ENCODE measurements around the gene TSPAN32. TPM values are rescaled to one million over a fixed set of nuclear protein-coding genes. Genes with fewer than 3 reads are reported as not detected.

The TSPAN32 gene, protein sequence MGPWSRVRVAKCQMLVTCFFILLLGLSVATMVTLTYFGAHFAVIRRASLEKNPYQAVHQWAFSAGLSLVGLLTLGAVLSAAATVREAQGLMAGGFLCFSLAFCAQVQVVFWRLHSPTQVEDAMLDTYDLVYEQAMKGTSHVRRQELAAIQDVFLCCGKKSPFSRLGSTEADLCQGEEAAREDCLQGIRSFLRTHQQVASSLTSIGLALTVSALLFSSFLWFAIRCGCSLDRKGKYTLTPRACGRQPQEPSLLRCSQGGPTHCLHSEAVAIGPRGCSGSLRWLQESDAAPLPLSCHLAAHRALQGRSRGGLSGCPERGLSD
- 15.0 TPM for total RNA-seq
- long read RNA-seq, partial matches to known transcripts: 6 of 19 reads
- long read RNA-seq, other reads (novel, unspliced or antisense): 11 of 19 reads

DNA sequence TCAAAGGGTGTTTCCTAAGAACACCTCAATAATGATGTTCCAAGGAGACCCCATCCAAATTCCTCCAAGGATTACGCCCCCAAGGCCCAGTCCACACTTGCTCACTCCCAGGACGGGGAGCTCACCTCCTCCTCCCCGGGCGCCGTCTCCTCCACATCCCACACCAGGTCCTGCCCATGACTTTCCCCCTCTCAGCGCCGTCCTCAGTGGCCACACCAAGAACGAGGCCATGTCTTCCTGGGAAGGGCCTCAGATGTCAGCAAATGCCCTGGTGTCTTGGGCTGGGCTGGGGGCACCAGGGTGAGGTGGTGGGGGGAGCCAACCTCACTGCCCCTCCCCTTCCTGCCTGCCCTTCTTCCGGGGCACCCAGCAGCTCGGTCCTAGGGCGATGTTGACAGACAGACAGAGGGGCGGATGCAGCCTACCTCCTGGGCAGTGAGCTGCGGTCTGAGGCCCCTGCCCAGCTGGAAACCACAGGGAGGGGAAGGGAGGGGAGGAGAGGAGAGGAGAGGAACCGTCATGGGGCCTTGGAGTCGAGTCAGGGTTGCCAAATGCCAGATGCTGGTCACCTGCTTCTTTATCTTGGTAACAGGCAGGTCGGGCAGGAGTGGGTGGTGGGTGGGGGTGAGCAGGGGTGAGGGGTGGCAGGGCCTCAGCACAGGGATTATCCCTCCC lies at the start of gene TSPAN32, which contains the start of gene C11orf21:
Gene TSPAN32 (plus strand): TSS at position 383 of the 675 bp plus-strand sequence. CDS start 137 bp downstream, at position 520.
Gene C11orf21 (minus strand): TSS at position 288 of the 675 bp plus-strand sequence. CDS start 110 bp downstream, at position 178.
- peak; percentile 42 for ATAC-seq
- peak; percentile 87 for DNase-seq (ENCODE audit: missing footprints)
- intact Hi-C loops (cut with DNase I): loop anchor here (10.0 kb wide), 1 partner anchor 593 kb away; no protein-coding TSS in a partner anchor

DNA sequence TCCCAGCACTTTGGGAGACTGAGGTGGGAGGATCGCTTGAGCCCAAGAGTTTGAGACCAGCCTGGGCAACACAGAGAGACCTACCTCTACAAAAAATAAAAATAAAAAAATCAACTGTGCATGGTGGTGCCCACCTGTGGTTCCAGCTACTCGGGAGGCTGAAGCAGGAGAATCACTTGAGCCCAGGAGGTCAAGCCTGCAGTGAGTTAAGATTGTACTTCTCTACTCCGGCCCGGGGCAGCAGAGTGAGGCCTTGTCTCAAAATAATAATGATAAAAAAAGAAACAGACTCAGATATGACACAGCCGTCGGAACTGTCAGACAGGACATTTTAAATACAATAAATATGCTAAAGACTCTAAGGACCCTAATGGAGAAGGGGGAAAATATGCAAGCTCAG lies 49.8 kb upstream of the TSPAN32 start:
- no peak for DNase-seq (ENCODE audit: missing footprints)
- no peak for ATAC-seq
- intact Hi-C loops (cut with DNase I): no loop called here

- ATAC-seq (no peak), DNase-seq (ENCODE audit: missing footprints) (no peak)
- intact Hi-C loops (cut with DNase I): no loop called here
Observed at GRCh38 chr11:2256293-2256913, 45.4 kb upstream of the TSPAN32 start.

DNA sequence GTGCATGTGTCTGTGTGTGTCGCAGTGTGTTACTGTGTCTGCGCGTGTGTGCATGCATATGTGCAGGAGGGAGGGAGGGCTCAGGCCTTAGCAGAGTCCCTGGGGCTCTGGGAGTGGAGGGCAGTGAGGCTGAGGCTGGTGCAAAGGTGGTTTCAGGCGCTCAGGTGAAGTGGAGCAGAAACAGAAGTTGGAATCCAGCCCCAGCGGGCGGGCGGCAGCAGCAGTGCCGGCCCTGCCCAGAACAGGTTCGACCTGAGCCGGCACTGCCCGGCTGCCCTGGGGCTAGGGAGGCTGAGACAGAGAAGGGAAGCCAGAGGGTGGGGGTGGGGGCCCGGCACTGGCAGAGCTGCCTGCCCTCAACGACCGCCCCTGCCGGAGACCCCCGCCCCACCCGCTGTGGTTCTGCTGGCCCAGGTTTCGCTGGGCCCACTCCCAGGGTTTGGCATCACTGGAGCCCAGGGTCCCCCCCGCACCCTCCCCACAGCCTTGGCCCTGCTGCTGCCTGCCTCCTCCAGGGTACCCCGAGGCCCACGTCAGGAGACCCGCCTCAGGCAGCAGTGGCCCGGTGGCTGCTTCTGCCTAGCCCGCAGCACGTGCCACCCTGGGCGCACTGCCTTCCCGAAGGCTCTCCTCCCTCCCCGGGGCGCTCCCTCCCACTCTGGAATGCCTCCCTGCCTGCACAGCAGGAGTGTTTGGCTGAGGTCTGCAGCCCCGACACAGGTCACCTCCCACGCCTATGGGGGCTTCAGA lies 44.7 kb upstream of the TSPAN32 start:
- no peak for ATAC-seq

DNA sequence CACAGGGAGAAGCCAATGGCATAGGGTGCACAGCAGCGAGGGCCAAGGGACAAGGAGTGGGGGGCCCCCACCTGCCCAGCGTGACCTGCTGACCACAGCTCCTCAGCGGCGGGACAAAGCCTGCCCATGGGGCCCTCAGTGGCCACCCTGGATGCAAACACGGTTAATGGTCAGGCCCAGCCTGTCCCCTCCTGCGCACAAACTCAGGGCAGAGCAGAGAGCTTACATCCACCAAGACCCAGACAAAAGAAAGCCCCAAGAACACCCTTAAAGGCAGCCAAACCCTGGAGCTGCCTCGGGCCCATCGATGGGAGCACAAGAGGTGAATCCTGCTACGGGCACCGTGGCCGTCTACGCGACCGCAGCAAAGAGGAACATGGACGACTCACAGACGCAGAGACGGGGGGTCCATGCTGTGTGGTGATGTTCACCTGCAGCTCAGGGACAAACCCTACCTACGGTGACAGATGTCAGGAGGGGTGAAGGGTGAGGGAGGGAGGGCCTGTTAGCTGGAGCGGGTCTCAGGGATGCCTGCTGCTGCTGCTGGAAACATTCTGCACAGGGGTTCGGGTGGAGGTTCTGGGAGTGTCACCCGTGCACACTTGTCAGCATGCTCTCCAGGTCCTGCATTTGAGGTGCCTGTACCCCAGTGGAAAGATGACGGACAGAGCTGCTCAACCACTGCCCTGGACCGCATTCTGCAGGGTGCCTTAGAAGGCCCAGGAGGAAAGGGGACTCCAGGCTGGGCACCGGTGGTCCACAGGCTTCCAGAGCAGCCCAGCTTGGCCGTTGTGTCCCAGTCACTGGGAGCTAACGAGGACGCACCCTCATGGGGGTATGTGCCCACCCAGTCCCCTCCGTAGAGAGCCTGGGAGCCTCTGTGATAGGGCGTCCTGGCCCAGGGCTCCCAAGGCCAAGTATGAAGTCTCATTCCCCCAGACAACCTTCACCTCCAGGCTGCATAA lies 43.0 kb upstream of the TSPAN32 start:
- DNase-seq (ENCODE audit: missing footprints) (no peak), ATAC-seq (no peak)

More for the DNA sequence above, 44.7 kb upstream of the TSPAN32 start:
- DNase-seq (ENCODE audit: missing footprints): no peak
- intact Hi-C loops (cut with DNase I): no loop called here

GRCh38 chr11:2259466-2259830 lies 42.4 kb upstream of the TSPAN32 start:
- DNase-seq (ENCODE audit: missing footprints) (no peak), ATAC-seq (no peak)
- intact Hi-C loops (cut with DNase I): no loop called here

More for the DNA sequence above, 43.0 kb upstream of the TSPAN32 start:
- intact Hi-C loops (cut with DNase I): no loop called here

GRCh38 chr11:2259897-2260451 lies 41.8 kb upstream of the TSPAN32 start:
- ATAC-seq (no peak), DNase-seq (ENCODE audit: missing footprints) (no peak)
- intact Hi-C loops (cut with DNase I): no loop called here

DNA sequence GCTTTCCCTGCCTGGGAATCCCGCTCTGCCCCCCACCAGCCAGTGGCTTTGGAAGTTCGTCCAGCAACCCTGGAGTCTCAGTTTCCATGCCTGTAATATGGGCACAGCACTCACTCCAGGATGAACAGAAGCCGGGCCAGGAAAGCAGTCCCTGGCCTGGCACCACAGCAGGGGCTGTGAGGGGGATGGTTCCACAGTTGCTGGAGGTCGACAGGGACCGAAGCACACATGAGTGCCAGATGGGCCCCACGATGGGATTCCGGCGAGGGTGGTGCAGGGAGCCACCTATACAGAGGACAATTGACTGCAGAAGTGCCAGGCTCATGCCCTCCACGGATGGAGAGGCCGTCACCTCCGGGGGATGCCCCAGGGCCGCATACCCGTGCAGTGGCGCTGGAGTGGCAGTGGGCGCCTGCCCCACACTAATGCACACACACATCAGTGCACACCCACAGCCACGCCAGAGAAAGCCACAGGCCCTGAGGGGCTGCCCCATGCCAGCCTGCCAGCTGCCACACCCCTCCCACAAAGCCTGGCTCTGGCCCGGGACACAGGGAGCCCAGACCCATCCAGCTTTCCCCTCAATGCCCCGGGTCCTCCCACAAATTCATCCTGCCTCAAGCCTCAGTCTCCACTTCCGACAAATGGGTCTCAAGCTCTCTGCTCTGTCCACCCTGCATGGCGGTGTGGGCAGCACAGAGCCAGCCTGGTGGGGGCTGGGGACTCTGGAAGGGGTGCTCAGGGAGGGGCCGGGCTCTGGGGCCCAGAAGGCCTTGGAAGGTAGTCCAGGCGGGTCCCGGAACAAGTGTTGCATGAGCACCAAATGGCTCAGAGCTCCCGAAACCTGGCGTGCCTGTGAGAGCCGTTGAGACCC lies 41.1 kb upstream of the TSPAN32 start:
- no peak for ATAC-seq
- intact Hi-C loops (cut with DNase I): no loop called here
- no peak for DNase-seq (ENCODE audit: missing footprints)

GRCh38 chr11:2261436-2262230 lies 40.2 kb upstream of the TSPAN32 start:
- DNase-seq (ENCODE audit: missing footprints) (no peak), ATAC-seq (no peak)
- intact Hi-C loops (cut with DNase I): no loop called here

DNA sequence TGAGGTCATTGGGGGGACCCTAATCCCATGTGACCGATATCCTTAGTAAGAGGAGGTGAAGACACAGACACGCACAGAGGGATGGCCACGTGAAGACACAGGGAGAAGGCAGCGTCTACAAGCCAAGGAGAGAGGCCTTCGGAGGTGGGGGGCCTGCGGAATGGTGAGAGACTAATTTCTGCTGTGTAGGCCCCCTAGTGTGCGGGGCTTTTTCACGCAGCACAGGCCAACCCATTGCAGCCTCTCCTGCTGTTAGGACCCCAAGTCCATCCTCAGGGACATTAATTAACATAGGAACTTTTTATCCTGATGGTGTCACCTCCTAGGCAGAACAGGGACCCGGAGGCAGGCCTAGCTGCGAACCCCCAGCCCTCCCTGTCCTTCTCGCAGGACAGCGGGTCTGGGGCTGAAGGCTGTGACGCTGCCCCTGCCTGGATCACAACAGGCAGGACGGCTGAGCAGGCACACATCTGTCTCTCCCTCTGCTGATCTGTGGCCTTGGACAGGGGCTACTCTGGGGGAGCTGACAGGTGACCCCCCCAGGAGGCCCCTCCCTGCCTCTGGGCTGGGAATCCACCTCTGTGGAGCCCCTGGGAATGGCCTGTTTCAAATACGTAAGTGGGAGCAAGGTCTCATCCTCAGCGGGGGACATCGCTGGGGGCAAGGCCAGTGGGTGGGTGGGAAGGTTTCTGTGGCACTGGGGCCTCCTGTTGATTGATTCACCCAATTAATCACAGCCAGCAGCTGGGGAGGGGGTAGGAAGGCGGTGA lies 39.3 kb upstream of the TSPAN32 start:
- ATAC-seq (no peak), DNase-seq (ENCODE audit: missing footprints) (peak; percentile 62)
- intact Hi-C loops (cut with DNase I): no loop called here

DNA sequence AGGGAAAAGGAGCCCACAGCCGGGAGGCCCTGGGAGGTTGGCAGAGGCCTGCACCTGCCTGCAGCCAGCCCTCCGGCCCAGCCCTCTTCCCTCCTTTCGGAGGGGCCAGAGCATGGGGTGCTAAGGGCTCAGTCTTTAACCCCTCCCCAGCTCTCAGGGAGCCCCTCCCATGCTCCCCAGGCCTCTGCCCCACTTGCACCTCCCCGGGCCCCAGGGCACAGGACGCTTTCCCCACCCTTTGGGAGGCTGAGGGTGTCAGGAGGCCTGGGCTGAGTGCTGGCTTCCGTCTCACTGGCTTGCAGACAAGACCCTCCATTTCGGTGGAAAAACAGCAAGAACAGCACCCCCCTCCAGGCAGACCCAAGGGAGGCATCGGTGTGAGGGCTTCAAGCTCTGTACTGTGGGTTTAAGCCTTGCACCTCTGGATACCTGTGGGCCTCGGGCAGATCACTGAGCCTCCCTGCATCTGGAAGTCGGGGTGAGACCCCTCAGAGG lies 38.7 kb upstream of the TSPAN32 start:
- intact Hi-C loops (cut with DNase I): no loop called here
- DNase-seq (ENCODE audit: missing footprints) (no peak), ATAC-seq (no peak)

DNA sequence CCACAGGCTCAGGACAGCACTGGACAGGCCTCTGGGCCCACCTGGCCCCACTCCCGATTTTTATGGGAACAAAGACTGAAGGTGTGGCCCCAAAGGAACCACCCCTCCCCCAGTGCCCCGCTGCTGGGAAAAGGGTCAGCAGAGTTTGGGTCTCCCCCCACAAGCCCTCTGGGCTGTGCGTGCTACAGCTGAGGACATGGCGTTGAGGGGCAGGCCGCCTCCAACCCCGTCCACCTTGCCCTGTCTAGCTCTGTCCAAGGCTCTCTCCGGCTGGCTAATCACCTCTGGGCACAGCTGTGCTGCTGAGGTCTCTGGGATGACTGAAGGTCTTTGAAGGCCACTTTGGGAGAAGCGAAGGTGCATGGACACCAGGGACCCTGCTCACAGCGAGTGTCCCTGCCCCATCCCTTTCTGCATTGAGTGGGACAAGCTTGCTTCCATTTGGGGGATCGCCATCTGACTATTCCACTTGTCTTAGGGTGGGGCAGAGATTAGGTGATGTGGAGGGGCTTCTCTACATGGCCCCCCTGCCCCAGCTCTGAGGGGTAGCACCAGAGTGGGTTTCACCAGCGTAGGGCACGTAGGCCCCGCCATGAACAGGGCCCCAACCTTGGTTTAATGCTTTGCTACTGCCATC lies 38.0 kb upstream of the TSPAN32 start:
- ATAC-seq (no peak), DNase-seq (ENCODE audit: missing footprints) (no peak)
- intact Hi-C loops (cut with DNase I): no loop called here

- DNase-seq (ENCODE audit: missing footprints) (no peak), ATAC-seq (no peak)
- intact Hi-C loops (cut with DNase I): loop anchor here (5.0 kb wide), 1 partner anchor 62 kb away; no protein-coding TSS in a partner anchor
Observed at GRCh38 chr11:2264366-2265053, 37.3 kb upstream of the TSPAN32 start.

DNA sequence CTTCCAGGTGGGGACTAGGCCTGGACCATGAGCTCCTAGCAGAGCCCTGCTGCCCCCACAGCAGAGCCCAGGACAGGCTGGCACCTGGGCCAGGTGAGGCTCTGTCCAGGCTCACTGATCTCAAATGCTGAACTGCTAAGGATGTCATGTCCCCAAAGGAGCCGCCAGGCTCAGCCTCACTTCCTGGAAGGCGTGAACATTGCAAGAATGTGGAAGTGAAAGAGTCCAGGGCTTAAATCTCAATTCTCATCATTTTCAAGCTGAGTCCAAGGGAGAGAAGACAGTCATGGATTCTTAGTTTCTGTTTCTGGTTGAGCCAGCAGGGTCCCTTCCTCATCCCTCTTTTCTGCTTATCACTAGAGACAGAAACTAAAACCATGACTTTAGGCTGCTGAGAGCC lies 36.4 kb upstream of the TSPAN32 start:
- DNase-seq (ENCODE audit: missing footprints) (peak; percentile 73), ATAC-seq (no peak)
- intact Hi-C loops (cut with DNase I): loop anchor here (5.0 kb wide), 1 partner anchor 63 kb away; no protein-coding TSS in a partner anchor
